K562 (cell line): ENCODE results near the gene BAG1. TPM values are rescaled to one million over a fixed set of nuclear protein-coding genes. Genes with fewer than 3 reads are reported as not detected.

Experiments used
- ATAC-seq: fragments of 200-7000 bp; cut with Tn5 transposase; 3 replicates; pipeline ENCODE4 v1.9.1; 2020; ENCODE audit warnings: moderate library complexity
- BruUV-seq: library from RNA; stranded (reverse); fragments of 400-500 nt; replicated peaks from 2 replicates; lab custom pipeline; 2021; lab: Mats Ljungman, UMichigan
- CTCF ChIA-PET: fragments of 300-600 bp; formaldehyde crosslinking; extraction: SDS; loops from one replicate; lab custom pipeline; 2021; ENCODE audit warnings: low intra/inter-chr PET ratio; lab: Yijun Ruan, JAX
- POLR2A ChIA-PET: fragments of 300-600, 350-650 bp; sonication (Branson Sonifier 250); formaldehyde crosslinking; extraction: SDS; loops from one replicate; lab custom pipeline; 2021; ENCODE audit warnings: antibody characterized with exemption, inconsistent platforms; lab: Yijun Ruan, JAX
- DNase-seq, 4 experiments: peaks; one replicate each; pipeline versions ENCODE4 v3.0.0 to v3.0.0-alpha.2; 2011 to 2018; ENCODE audit warnings: low spot score in 3 of 4, mixed read lengths in 3 of 4; ENCODE audit errors: extremely low read depth in 1 of 4
- FAIRE-seq: peaks from 2 replicates; lab custom pipeline; 2011; peaks lifted over from hg19 to GRCh38; lab: Jason Lieb, UNC
- H2AFZ ChIP-seq: 2 replicates; pipeline ENCODE4 v1.6.0; 2011; ENCODE audit warnings: low read depth, low read length, control low read depth, inconsistent platforms
- H3K27ac ChIP-seq: fragments of 200-600 bp; 3 replicates; pipeline ENCODE4 v1.8.0; 2011; ENCODE audit warnings: low read depth, mild to moderate bottlenecking, control low read depth, inconsistent platforms, low read length, moderate library complexity, mixed read lengths; ENCODE audit errors: extremely low read depth
- H3K27me3 ChIP-seq, 2 experiments: fragments of 300-600 bp in 1 of 2; 2 replicates in 1 of 2; 3 replicates in 1 of 2; pipeline versions ENCODE4 v1.6.0 to v1.8.0; 2011; ENCODE audit warnings: inconsistent platforms in 2 of 2, low read length in 2 of 2, mild to moderate bottlenecking in 1 of 2, mixed read lengths in 1 of 2, moderate library complexity in 1 of 2; ENCODE audit not compliant: control insufficient read depth in 2 of 2, insufficient read depth in 2 of 2
- H3K36me3 ChIP-seq: fragments of 300-600 bp; 3 replicates; pipeline ENCODE4 v1.8.0; 2011; ENCODE audit warnings: mild to moderate bottlenecking, low read length, inconsistent platforms; ENCODE audit not compliant: control insufficient read depth, insufficient read depth
- H3K4me1 ChIP-seq, 2 experiments: fragments of 200-600 bp in 1 of 2; replicated peaks in 1 of 2; 2 replicates in 1 of 2; 3 replicates in 1 of 2; pipeline versions ENCODE4 v1.5.1 to v1.8.0; 2011; ENCODE audit warnings: inconsistent platforms in 2 of 2, low read length in 2 of 2, mild to moderate bottlenecking in 1 of 2, mixed read lengths in 1 of 2, moderate library complexity in 1 of 2; ENCODE audit not compliant: control insufficient read depth in 2 of 2, insufficient read depth in 2 of 2
- H3K4me2 ChIP-seq: 2 replicates; pipeline ENCODE4 v1.6.1; 2011; ENCODE audit warnings: low read length, control low read depth, inconsistent platforms, mixed read lengths; ENCODE audit not compliant: insufficient read depth
- H3K4me3 ChIP-seq: fragments of 200-600 bp; sonication (generic), shearing (Covaris generic); 2 replicates; pipeline ENCODE4 v1.5.1; 2016; ENCODE audit warnings: control low read depth, inconsistent platforms
- H3K79me2 ChIP-seq: fragments of 200-600 bp; 3 replicates; pipeline ENCODE4 v1.8.0; 2011; ENCODE audit warnings: low read length, inconsistent platforms; ENCODE audit not compliant: control insufficient read depth, insufficient read depth
- H3K9ac ChIP-seq, 2 experiments: 2 replicates each; pipeline versions ENCODE4 v1.6.0 to v1.6.1; 2011; ENCODE audit warnings: low read depth in 2 of 2, low read length in 2 of 2, control low read depth in 1 of 2, inconsistent platforms in 1 of 2, mild to moderate bottlenecking in 1 of 2, mixed read lengths in 1 of 2; ENCODE audit not compliant: insufficient read depth in 1 of 2
- H3K9me1 ChIP-seq: one replicate; pipeline ENCODE4 v1.6.0; 2011; ENCODE audit warnings: inconsistent platforms, mild to moderate bottlenecking, low read length, moderate library complexity; ENCODE audit not compliant: control insufficient read depth, insufficient read depth
- H3K9me3 ChIP-seq: replicated peaks from 2 replicates; pipeline ENCODE4 v1.5.1; 2011; ENCODE audit warnings: low read depth, low read length, inconsistent platforms; ENCODE audit not compliant: control insufficient read depth, insufficient read depth
- H4K20me1 ChIP-seq: replicated peaks from 2 replicates; pipeline ENCODE4 v1.6.1; 2011; ENCODE audit warnings: low read length, inconsistent platforms, mixed read lengths; ENCODE audit not compliant: control insufficient read depth, insufficient read depth
- FOXJ2 ChIP-seq: fragments of 200-800 bp; sonication (Bioruptor generic); IDR thresholded peaks from 2 replicates; pipeline ENCODE4 v1.6.1; 2016; ENCODE audit warnings: missing genetic modification characterization, missing compliant biosample characterization
- FOXK2 ChIP-seq, 2 experiments: fragments of 450-650 bp; IDR thresholded peaks in 1 of 2; conservative IDR thresholded peaks in 1 of 2; 2 replicates each; pipeline ENCODE4 v1.6.1; 2016; ENCODE audit warnings: low read depth in 2 of 2, mild to moderate bottlenecking in 1 of 2
- L3MBTL2 ChIP-seq: fragments of 450-650 bp; IDR thresholded peaks from 2 replicates; pipeline ENCODE4 v1.6.1; 2016; ENCODE audit warnings: mild to moderate bottlenecking, moderate library complexity
- NFIC ChIP-seq: fragments of 450-650 bp; IDR thresholded peaks from 2 replicates; pipeline ENCODE4 v1.6.1; 2017; ENCODE audit warnings: mild to moderate bottlenecking, inconsistent platforms
- SMARCB1 ChIP-seq: IDR thresholded peaks from 2 replicates; pipeline ENCODE4 v1.6.1; 2011; ENCODE audit warnings: improper control_type of control experiment, low read depth; ENCODE audit not compliant: insufficient read length
- SRF ChIP-seq, 2 experiments: fragments of 250-450, 450-650 bp in 1 of 2; sonication (Bioruptor Pico) in 1 of 2; sonication (generic) in 1 of 2; formaldehyde crosslinking; IDR thresholded peaks; 2 replicates each; pipeline versions ENCODE4 v1.5.0 to v1.5.1; 2020 to 2022; ENCODE audit warnings: mild to moderate bottlenecking in 1 of 2, missing genetic modification reagents in 1 of 2
- USF1 ChIP-seq: sonication (generic); formaldehyde crosslinking; IDR thresholded peaks from 2 replicates; pipeline ENCODE4 v1.9.0; 2022; ENCODE audit warnings: mild to moderate bottlenecking, missing genetic modification reagents
- ZNF143 ChIP-seq: sonication (generic); formaldehyde crosslinking; IDR thresholded peaks from 2 replicates; pipeline ENCODE4 v1.9.0; 2022; ENCODE audit warnings: mild to moderate bottlenecking, missing genetic modification reagents
- WGBS: fragments of 100-300 bp; shearing (Covaris generic); methylation state at CpG from one replicate; pipeline ENCODE4 v1.1.6; 2016; ENCODE audit warnings: low coverage, mixed read lengths; ENCODE audit not compliant: insufficient coverage; ENCODE audit errors: missing lambda C conversion rate; 5-methylcytosine and 5-hydroxymethylcytosine counted together
- in situ Hi-C: fragments of 300-500 bp; cut with MboI; formaldehyde crosslinking; loops from 4 replicates; pipeline ENCODE4 v1.15.0; 2018; ENCODE audit warnings: inconsistent platforms, mixed read lengths
- intact Hi-C: fragments of 100-400 bp; cut with micrococcal nuclease; formaldehyde crosslinking; loops from 2 replicates; pipeline ENCODE4 v1.14.2; 2022
- polyA plus RNA-seq, 8 experiments: library from polyadenylated mRNA; depleted of rRNA in 4 of 8; stranded (reverse) in 5 of 8; unstranded in 3 of 8; fragments of >200 nt; fragmentation: Nextera tagmentation in 2 of 8; fragmentation: Illumina TruSeq in 1 of 8; extraction: Ambion mirVana in 2 of 8; extraction: Trizol in 1 of 8; gene quantifications; 2 replicates each; pipeline versions ENCODE4 v1.2.1 to v1.2.3, GENCODE V29; 2011 to 2014; ENCODE audit warnings: inconsistent platforms in 1 of 8, missing spikeins in 1 of 8
- total RNA-seq, 7 experiments: library from RNA; depleted of rRNA in 6 of 7; stranded (reverse); fragments of >200 nt in 6 of 7; fragmentation: Illumina TruSeq in 2 of 7; extraction: Trizol in 2 of 7; gene quantifications; 2 replicates each; pipeline versions ENCODE4 v1.2.1 to v1.2.3, GENCODE V29; 2011 to 2021; ENCODE audit warnings: low replicate concordance in 1 of 7
- TF ChIP-seq, protein P1 (sequence below), 2 experiments: fragments of 450-650 bp; conservative IDR thresholded peaks; 2 replicates each; pipeline ENCODE4 v1.6.1; 2017; ENCODE audit warnings: mild to moderate bottlenecking in 2 of 2, moderate library complexity in 2 of 2

Gene BAG1
- total and polyA plus RNA-seq, 9 of the 15 experiments (the other 6 are each of a cell fraction or from before 2014, with no cell fraction given): 9.7 to 106 (median 56.9) TPM

DNA sequence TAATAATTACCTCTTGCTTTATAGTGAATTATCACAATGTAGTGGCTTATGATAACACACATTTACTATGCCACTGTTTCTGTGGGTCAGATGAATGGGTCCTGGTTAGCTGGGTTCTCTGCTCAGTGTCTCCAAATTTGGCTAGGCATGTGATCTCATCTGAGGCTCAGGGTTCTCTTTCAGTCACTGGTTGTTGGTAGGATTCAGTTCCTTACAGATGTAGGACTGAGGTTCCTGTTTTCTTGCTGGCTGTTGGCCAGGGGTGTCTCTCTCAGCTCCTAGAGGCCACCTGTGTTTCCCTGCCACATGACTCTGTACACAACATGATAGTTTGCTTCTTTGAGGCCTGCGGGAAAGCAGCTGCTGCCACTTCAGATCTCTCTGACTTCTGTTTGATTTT lies 32.9 kb upstream of the BAG1 start:
- FAIRE-seq (peak; percentile 6), ATAC-seq (peak; percentile 82), DNase-seq (peak in 2 of 4 experiments; percentile 11 to 60)
- H3K4me1 ChIP-seq: peaks cover 4 to 12% of the 10 kb centered on the region in 2 experiments; a peak in 3 of 5 replicates
- H3K9ac ChIP-seq: peak overlapping the region in 1 of 2 experiments; percentile 68; a peak in 1 of 4 replicates
- POLR2A ChIA-PET: interaction anchor here (1.7 kb wide), 1 partner anchor 21 kb away, joined by 5 read pairs; no protein-coding TSS in a partner anchor
- H3K4me2 ChIP-seq: peak overlapping the region; percentile 14
- H3K36me3 ChIP-seq: peaks cover 95% of the 10 kb centered on the region
- CTCF ChIA-PET: no interaction called here
- no peak overlapping the region for H3K27ac ChIP-seq
- no peak overlapping the region for H3K4me3 ChIP-seq
- WGBS: 14% methylated on average over 1 of the region's 1 CpG
- intact Hi-C loops: no loop called here
- BruUV-seq: no TSS peak
- no peaks in the 10 kb centered on the region for H3K27me3 ChIP-seq
- H3K9me1 ChIP-seq: no peaks in the 10 kb centered on the region
- no peaks in the 10 kb centered on the region for H3K9me3 ChIP-seq
- peaks cover 87% of the 10 kb centered on the region for H3K79me2 ChIP-seq
- no peak overlapping the region for H2AFZ ChIP-seq
- H4K20me1 ChIP-seq: 0 out of 2 replicates have a peak, but pooled peaks cover 18% of the 10 kb centered on the region
- in situ Hi-C loops: no loop called here
- no peak for TF ChIP-seq ZNF143 (CRISPR knock-in tag)
- TF ChIP-seq L3MBTL2: peak; percentile 56; the same call in 1 of the 2 replicates
- peak; percentile 59; the same call in 1 of the 2 replicates for TF ChIP-seq FOXJ2 (tag)
- peak; percentile 19; the same call in 1 of the 2 replicates for TF ChIP-seq USF1
- peak in 1 of 2 experiments; percentile 62; a peak in 1 of 4 replicates for TF ChIP-seq SRF (CRISPR knock-in tag; IDR thresholded peaks at IDR 0.05)
- TF ChIP-seq FOXK2 (conservative IDR thresholded peaks at IDR 0.05 in 1 of 2, IDR thresholded peaks at IDR 0.05 in 1 of 2; ENCODE audit: low read depth in 2 of 2): peak; percentile 70 to 82; a peak in 2 of 4 replicates
- peak; percentile 81 for TF ChIP-seq NFIC
- TF ChIP-seq SMARCB1: no peak
- TF ChIP-seq, protein P1, sequence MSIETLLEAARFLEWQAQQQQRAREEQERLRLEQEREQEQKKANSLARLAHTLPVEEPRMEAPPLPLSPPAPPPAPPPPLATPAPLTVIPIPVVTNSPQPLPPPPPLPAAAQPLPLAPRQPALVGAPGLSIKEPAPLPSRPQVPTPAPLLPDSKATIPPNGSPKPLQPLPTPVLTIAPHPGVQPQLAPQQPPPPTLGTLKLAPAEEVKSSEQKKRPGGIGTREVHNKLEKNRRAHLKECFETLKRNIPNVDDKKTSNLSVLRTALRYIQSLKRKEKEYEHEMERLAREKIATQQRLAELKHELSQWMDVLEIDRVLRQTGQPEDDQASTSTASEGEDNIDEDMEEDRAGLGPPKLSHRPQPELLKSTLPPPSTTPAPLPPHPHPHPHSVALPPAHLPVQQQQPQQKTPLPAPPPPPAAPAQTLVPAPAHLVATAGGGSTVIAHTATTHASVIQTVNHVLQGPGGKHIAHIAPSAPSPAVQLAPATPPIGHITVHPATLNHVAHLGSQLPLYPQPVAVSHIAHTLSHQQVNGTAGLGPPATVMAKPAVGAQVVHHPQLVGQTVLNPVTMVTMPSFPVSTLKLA (conservative IDR thresholded peaks at IDR 0.05): peak in 1 of 2 experiments; percentile 46; a peak in 1 of 4 replicates
